ENCODE results near the gene NPL.

The NPL gene

DNA sequence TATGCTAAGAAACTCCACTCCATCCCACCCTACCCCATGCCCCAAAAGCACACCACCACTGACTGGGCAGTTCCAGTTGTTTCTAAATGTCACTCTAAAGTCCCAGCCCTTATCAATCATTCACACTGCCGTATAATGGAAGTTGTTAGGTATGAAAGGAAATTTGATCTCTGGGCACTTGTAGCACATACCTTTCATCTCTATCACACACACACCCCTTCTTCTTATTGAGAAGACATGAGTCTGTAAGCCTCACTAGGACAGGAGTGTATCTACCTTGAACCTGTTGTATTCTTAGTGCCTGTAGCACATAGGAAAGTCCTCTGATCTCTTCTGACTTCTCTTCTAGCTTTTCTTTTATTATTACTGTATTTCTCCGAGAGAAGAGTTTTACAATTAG lies 27.3 kb downstream of the NPL start:
- DNase-seq (ENCODE audit: low read depth), result no peak

DNA sequence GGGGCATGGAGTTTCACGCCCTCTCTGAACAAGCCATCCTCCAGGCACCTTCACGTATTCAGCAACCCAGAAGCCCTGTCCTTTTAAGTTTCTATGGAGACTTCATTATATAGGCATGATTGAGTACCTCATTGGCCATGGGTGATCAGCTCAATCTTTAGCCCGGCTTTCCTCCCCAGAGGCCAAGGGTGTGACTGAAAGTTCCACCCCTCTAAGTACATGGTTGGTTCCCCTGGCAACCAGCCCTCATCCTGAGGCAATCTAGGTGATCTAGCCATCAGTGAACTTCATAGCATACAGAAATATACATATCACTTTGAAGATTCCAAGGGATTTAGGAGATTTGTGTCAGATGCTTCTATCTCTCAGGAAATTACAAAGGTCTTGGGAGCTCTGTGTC lies 28.2 kb downstream of the NPL start:
- DNase-seq (ENCODE audit: low read depth), result no peak

GRCh38 chr1:182823220-182823619 lies 33.6 kb downstream of the NPL start:
- no peak for DNase-seq (ENCODE audit: low read depth)

GRCh38 chr1:182826892-182827291 lies 37.3 kb downstream of the NPL start:
- DNase-seq (ENCODE audit: low read depth), result no peak

GRCh38 chr1:182829285-182829932 lies 39.8 kb downstream of the NPL start:
- no peak for DNase-seq (ENCODE audit: low read depth)

- no peak for DNase-seq (ENCODE audit: low read depth)
Measured at GRCh38 chr1:182833271-182833670, 43.7 kb downstream of the NPL start.

GRCh38 chr1:182834326-182834725 lies 44.8 kb downstream of the NPL start:
- DNase-seq (ENCODE audit: low read depth), result no peak

- DNase-seq (ENCODE audit: low read depth), result no peak
Measured at GRCh38 chr1:182835806-182836205, 46.2 kb downstream of the NPL start.

DNA sequence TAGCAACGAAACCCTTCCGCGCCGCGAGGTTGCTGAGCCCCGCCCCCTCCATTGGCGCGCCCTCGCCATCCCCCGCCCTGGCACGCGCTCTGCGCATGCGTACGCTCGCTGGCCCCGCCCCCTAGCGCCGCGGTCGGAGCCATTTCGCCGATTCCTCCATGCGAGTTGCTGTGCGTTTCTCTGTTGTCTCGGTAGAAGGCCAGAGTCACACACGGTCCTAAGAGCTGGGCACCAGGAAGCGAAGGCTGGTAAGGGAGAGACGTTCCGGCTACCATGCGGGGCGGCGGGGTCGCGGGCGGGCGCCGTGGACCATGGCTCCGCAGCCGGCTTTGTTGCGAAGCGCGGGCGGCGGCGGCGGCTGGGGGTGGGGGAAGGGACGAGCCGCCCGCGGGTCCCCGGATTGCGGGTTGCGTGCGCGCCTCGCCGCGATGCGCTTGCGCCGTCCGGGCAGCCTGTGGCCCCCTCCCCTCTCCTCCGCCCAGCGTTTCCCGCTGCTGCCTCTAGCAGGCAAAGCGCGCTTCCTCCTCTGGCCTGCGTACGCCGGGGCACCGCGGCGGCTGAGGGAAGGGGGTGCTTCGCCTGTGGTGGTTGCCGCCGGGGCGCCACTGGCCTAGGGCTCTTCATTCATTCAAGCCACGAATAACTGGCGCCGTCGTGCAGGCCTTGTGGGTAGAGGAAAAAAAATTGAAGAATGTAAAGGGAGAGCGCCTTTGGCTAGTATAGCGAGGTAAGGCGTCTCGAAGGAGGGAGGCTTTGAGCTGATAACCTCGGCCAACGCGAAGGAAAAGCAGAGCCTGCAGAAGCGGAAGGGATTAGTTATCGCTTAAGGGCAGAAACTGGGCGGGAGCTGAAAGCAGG lies 49.9 kb downstream of the NPL start, which contains the start of gene DHX9:
DHX9 (plus strand) TSS at position 139 of the 858 bp plus-strand sequence. CDS start 3,220 bp downstream, outside the sequence.
- DNase-seq (ENCODE audit: low read depth), result peak; percentile 93

DNA sequence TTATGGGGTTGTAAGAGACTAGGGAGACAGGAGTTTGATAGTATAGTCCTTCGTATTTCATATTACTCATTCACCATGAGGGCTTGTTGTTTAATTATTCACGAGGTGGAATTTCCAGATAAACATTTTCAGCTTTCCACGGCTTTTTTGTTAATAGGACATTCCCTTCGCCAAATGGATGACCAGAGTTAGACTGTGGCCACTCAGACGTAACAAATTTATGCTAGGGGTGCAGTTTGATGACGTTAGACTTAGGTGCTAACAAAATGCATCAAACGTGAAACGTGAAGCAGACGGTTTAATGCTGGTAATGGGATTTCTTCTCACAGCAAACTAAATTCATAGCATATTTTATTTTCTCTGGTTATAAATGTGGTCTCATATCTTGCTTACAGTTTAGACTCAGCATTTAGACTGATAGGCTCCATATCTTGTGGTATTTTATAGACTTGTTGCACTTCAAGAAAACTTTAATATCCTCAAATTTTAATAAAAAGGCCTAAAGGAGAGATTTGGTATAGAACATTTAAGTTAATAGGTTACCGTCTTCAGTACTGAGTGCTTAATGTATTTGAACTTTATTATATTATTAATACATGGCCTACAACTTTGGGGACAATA lies 51.9 kb downstream of the NPL start:
- DNase-seq (ENCODE audit: low read depth), result no peak

GRCh38 chr1:182842265-182842664 lies 52.7 kb downstream of the NPL start:
- DNase-seq (ENCODE audit: low read depth), result no peak

GRCh38 chr1:182845379-182845778 lies 55.8 kb downstream of the NPL start:
- no peak for DNase-seq (ENCODE audit: low read depth)

DNA sequence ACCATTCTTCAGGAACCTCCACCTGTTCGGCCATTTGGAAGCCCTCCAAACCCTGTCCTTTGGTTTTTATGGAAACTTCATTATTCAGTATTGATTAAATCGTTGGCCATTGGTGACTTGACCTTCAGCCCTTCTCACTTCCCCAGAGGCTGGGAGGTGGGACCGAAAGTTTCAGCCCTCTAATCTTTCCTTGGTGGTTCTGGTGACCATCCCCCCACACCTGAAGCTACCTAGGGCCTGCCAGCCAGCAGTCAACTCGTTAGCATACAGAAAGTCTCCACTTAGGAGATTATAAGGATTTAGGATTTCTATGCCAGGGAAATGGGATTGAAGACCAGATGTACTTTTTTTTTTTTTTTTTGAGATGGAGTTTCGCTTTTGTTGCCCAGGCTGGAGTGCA lies 56.3 kb downstream of the NPL start:
- no peak for DNase-seq (ENCODE audit: low read depth)

- DNase-seq (ENCODE audit: low read depth), result no peak
Measured at GRCh38 chr1:182847105-182847504, 57.5 kb downstream of the NPL start.

GRCh38 chr1:182848736-182849135 lies 59.2 kb downstream of the NPL start:
- no peak for DNase-seq (ENCODE audit: low read depth)

DNA sequence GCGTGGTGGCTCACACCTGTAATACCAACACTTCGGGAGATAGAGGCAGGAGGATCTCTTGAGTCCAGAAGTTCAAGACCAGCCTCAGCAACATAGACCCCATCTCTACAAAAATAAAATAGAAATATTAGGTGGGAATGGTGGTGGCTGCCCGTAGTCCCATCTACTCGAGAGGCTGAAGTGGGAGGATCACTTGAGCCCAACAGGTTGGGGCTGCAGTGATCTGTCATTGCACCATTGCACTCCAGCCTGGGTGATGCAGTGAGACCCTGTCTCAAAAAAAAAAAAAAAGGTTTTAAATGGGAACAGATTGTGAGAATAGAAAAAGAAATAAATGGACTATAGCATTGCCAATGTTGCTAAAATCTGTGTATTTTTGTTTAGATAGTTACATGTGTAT lies 60.7 kb downstream of the NPL start:
- no peak for DNase-seq (ENCODE audit: low read depth)

DNA sequence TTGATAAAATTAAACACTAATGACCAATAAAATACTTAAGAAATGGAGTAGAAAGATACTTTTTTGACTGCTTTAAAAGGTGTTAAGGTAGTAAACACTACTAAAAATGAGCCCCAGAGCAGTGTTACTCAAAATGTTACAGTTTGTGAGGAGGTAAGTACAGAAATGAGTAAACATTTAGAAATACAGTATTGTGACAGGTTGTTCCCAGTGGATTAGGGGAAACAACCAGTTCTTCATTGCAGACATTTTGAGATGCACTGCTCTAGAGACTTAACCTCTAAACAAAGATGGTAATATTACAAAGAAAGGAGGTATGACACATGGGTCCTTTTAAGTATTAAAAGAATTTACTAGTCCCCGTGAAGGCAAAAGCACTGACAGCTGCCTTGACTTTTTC lies 62.3 kb downstream of the NPL start:
- no peak for DNase-seq (ENCODE audit: low read depth)

GRCh38 chr1:182855911-182856310 lies 66.3 kb downstream of the NPL start:
- no peak for DNase-seq (ENCODE audit: low read depth)

GRCh38 chr1:182857212-182857611 lies 67.6 kb downstream of the NPL start:
- no peak for DNase-seq (ENCODE audit: low read depth)

- DNase-seq (ENCODE audit: low read depth), result no peak
Measured at GRCh38 chr1:182860658-182861057, 71.1 kb downstream of the NPL start.

DNA sequence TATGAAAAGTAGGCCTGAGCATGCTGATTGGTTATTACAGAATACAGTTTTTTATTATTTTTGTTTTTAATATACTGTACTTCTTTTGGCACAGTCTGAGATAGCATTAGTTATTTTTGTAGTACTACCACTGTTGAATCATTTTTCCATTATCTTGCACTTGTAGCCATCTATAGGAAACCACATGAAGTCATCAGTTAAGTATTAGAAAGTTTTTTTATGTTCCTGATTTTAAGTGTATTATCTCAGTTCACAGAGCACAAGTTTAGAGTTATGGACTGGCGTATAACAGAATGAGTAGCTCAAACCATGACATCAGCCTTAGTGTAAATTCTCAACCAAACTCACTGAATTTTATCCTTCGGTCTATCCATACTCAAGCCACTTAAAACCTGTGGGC lies 72.4 kb downstream of the NPL start:
- no peak for DNase-seq (ENCODE audit: low read depth)

DNA sequence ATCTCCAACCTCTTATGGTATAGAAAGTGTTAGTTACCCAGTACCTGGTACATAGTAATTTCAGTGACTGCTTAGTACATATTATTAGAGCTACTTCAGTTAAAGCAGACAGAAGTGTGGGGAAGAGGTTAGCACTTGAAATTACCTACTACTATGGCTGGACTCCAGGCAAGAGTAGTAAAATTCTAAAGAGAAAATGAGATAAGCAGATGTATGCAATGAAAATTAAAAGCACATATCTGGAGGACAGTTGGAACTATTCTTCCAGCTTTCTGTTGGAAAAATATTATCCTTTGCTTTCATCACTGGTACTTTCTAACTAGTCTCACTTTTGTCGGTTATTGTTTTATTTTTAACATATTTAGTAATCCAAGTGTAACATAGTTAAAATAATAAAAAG lies 73.3 kb downstream of the NPL start:
- no peak for DNase-seq (ENCODE audit: low read depth)

- DNase-seq (ENCODE audit: low read depth), result no peak
Measured at GRCh38 chr1:182863940-182864339, 74.4 kb downstream of the NPL start.
